Natural killer cell treated with Interleukin-12 subunit alpha and Interleukin-12 subunit beta and Interleukin-15 and Interleukin-18, amount 100 ng/mL, for 72 hours (primary cell): ENCODE data around the gene IGFL3. TPM values are rescaled to one million over a fixed set of nuclear protein-coding genes. Genes with fewer than 3 reads are reported as not detected.
"Not testable (repeated sequence)": the region's sequence is repeated elsewhere in the genome, so short reads cannot be mapped to it uniquely, and the experiment has no call there.

Experiments
- ATAC-seq, 2 donors: fragments of 150-1000 bp; cut with Tn5 transposase in 1 of 2; sonication (Bioruptor Pico), chemical (Tn5 transposase) in 1 of 2; 2 replicates each; pipeline ENCODE4 v1.10.0; 2021
- DNase-seq: peaks from one replicate; pipeline ENCODE4 v3.0.0; 2022; ENCODE audit warnings: low spot score
- H3K27ac Mint-ChIP-seq, 2 donors: 1 replicate in 1 of 2; 2 replicates in 1 of 2; pipeline ENCODE4 v1.8.0; 2022; ENCODE audit warnings: mixed read lengths in 2 of 2, mild to moderate bottlenecking in 1 of 2, moderate library complexity in 1 of 2
- H3K27me3 Mint-ChIP-seq, 2 donors: 1 replicate in 1 of 2; 2 replicates in 1 of 2; pipeline ENCODE4 v1.8.0; 2022; ENCODE audit warnings: mixed read lengths in 2 of 2
- H3K36me3 Mint-ChIP-seq: one replicate; pipeline ENCODE4 v1.8.0; 2022; ENCODE audit warnings: mixed read lengths
- H3K4me1 Mint-ChIP-seq, 2 donors: 1 replicate in 1 of 2; 2 replicates in 1 of 2; pipeline ENCODE4 v1.8.0; 2022; ENCODE audit warnings: low read depth in 2 of 2, mixed read lengths in 2 of 2, mild to moderate bottlenecking in 1 of 2
- H3K4me3 Mint-ChIP-seq: one replicate; pipeline ENCODE4 v1.8.0; 2022; ENCODE audit warnings: mixed read lengths
- H3K9me3 Mint-ChIP-seq: 2 replicates; pipeline ENCODE4 v1.8.0; 2022; ENCODE audit warnings: mixed read lengths
- total RNA-seq, 2 donors: library from RNA; stranded (reverse); gene quantifications; one replicate each; pipeline ENCODE4 v1.2.3, GENCODE V29; 2022

IGFL3 gene
- total RNA-seq, 2 donors from 2014 or later, result not detected

DNA sequence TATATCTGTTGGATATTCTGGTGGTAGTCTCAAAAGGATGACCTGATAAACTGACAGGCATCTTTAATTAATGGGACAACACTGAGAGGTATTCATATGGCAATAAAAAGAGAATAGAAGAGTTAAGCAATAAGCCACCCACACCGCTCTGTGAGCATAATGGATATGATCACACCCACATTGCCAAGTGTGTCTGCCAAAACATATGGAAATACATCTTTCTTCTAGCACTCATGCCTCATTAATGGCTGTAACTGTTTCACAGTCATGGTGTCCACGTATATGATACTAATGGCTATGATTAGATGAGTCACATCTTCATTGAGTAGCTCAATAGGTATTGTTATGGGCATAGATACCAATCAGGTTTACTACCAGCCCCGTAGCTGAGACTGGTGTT lies 13.1 kb downstream of the IGFL3 start:
- no peak for ATAC-seq
- Mint-ChIP-seq H3K9me3 (no peaks in the 10 kb centered on the region), H3K4me1 (no peaks in the 10 kb centered on the region), H3K4me3 (no peak overlapping the region), H3K27me3 (peaks cover 26 to 33% of the 10 kb centered on the region in 2 donors), H3K36me3 (no peaks in the 10 kb centered on the region), H3K27ac (no peak overlapping the region)
- no peak for DNase-seq

DNA sequence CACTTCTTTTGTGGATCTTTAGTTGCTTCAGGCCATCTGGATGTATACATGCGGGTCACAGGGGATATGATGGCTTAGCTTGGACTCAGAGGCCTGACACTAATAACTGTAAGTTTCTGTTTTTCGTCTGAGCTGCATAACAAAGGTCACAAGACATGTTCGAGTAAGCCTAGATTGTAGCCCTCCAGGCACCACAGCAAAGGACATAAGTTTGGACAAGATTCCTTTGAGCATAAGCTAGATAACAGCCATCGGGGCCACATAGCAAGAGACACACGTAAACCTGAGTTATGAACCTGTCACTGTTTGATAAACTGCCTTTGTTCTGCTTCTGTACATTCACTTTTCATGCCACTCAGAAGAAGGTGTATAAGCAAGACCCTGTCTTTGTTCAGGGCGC lies 14.6 kb downstream of the IGFL3 start:
- Mint-ChIP-seq H3K9me3 (no peaks in the 10 kb centered on the region), H3K36me3 (no peaks in the 10 kb centered on the region), H3K4me3 (no peak overlapping the region), H3K27ac (no peak overlapping the region), H3K4me1 (no peaks in the 10 kb centered on the region), H3K27me3 (peaks cover 20 to 28% of the 10 kb centered on the region in 2 donors)
- no peak for DNase-seq
- no peak for ATAC-seq

- DNase-seq (no peak), ATAC-seq (no peak)
- Mint-ChIP-seq H3K4me3 (no peak overlapping the region), H3K4me1 (no peaks in the 10 kb centered on the region), H3K36me3 (no peaks in the 10 kb centered on the region), H3K27me3 (peaks cover 3 to 10% of the 10 kb centered on the region in 2 donors), H3K9me3 (no peaks in the 10 kb centered on the region), H3K27ac (no peak overlapping the region)
Measured at GRCh38 chr19:46107371-46107770, 17.1 kb downstream of the IGFL3 start.

DNA sequence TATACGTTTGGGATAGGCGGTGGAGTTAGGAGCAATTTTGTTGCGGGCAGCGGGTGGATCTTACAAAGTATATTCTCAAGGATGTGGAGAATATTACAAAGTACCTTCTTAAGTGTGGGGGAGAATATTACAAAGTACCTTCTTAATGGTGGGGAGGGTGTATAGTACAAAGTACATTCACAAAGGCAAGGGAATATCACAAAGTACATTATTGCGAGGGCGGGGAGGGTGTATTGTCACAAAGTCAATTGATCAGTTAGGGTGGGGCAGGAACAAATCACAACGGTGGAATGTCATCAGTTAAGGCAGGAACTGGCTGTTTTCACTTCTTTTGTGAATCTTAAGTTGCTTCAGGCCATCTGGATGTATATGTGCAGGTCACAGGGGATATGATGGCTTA lies 22.2 kb downstream of the IGFL3 start:
- H3K27ac Mint-ChIP-seq, result not testable (repeated sequence)

DNA sequence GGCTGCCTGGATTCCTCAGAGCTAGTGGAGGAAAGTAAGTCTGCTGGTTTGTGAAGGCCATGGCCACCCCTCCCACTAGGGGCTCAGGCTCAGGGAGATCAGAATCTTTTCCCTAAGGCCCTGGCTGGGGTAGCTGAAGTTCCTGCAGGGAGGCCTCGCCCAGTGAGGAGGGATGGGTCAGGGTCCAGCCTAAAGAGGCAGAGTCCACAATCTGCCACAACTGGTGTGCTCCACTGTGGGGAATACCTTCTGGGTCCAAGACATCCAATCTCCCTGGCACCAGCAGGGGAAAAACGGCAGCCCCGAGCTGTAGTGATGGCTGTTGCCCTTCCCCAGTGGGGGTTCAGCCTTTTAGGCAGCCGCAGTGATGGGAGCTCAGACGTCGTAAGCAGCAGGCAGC lies 23.2 kb downstream of the IGFL3 start:
- no peak for ATAC-seq
- Mint-ChIP-seq H3K4me3 (no peak overlapping the region), H3K27me3 (peaks cover 28 to 39% of the 10 kb centered on the region in 2 donors), H3K36me3 (peaks cover 30% of the 10 kb centered on the region), H3K4me1 (no peaks in the 10 kb centered on the region), H3K9me3 (peaks cover 7% of the 10 kb centered on the region), H3K27ac (no peak overlapping the region)
- DNase-seq, result no peak

More for the DNA sequence above, 22.2 kb downstream of the IGFL3 start:
- H3K4me3 Mint-ChIP-seq, H3K9me3 Mint-ChIP-seq, ATAC-seq, DNase-seq, H3K4me1 Mint-ChIP-seq: not testable (repeated sequence)
- peaks cover 20% of the 10 kb centered on the region for H3K36me3 Mint-ChIP-seq
- H3K27me3 Mint-ChIP-seq, result peaks cover 17 to 28% of the 10 kb centered on the region in 2 donors

GRCh38 chr19:46100344-46100743 lies 24.1 kb downstream of the IGFL3 start:
- no peak for ATAC-seq
- no peaks in the 10 kb centered on the region for H3K4me1 Mint-ChIP-seq
- H3K27ac Mint-ChIP-seq, result no peak overlapping the region
- peaks cover 30% of the 10 kb centered on the region for H3K36me3 Mint-ChIP-seq
- no peak for DNase-seq
- H3K27me3 Mint-ChIP-seq, result peaks cover 33 to 47% of the 10 kb centered on the region in 2 donors
- peaks cover 7% of the 10 kb centered on the region for H3K9me3 Mint-ChIP-seq
- H3K4me3 Mint-ChIP-seq, result no peak overlapping the region

GRCh38 chr19:46090444-46090843 lies 34.0 kb downstream of the IGFL3 start:
- DNase-seq (no peak), ATAC-seq (no peak)
- Mint-ChIP-seq H3K27ac (no peak overlapping the region), H3K27me3 (peaks cover 37 to 71% of the 10 kb centered on the region in 2 donors), H3K36me3 (peaks cover 27% of the 10 kb centered on the region), H3K4me3 (no peak overlapping the region), H3K9me3 (peaks cover 12% of the 10 kb centered on the region), H3K4me1 (no peaks in the 10 kb centered on the region)

- no peak overlapping the region for H3K27ac Mint-ChIP-seq
- H3K36me3 Mint-ChIP-seq, result peaks cover 37% of the 10 kb centered on the region
- ATAC-seq (no peak), DNase-seq (no peak)
- H3K4me1 Mint-ChIP-seq, result no peaks in the 10 kb centered on the region
- H3K9me3 Mint-ChIP-seq, result peaks cover 15% of the 10 kb centered on the region
- H3K4me3 Mint-ChIP-seq, result no peak overlapping the region
- H3K27me3 Mint-ChIP-seq, result peaks cover 40 to 69% of the 10 kb centered on the region in 2 donors
Measured at GRCh38 chr19:46089432-46089831, 35.1 kb downstream of the IGFL3 start.

GRCh38 chr19:46088101-46088500 lies 36.4 kb downstream of the IGFL3 start:
- H3K27me3 Mint-ChIP-seq, result peaks cover 44 to 70% of the 10 kb centered on the region in 2 donors
- no peaks in the 10 kb centered on the region for H3K4me1 Mint-ChIP-seq
- no peak overlapping the region for H3K4me3 Mint-ChIP-seq
- DNase-seq (no peak), ATAC-seq (no peak)
- peaks cover 15% of the 10 kb centered on the region for H3K9me3 Mint-ChIP-seq
- H3K27ac Mint-ChIP-seq, result no peak overlapping the region
- peaks cover 37% of the 10 kb centered on the region for H3K36me3 Mint-ChIP-seq

- ATAC-seq (no peak), DNase-seq (no peak)
- Mint-ChIP-seq H3K9me3 (peaks cover 15% of the 10 kb centered on the region), H3K4me3 (no peak overlapping the region), H3K4me1 (peaks cover 0 to 3% of the 10 kb centered on the region in 2 donors), H3K27me3 (peaks cover 54 to 88% of the 10 kb centered on the region in 2 donors), H3K36me3 (peaks cover 37% of the 10 kb centered on the region), H3K27ac (no peak overlapping the region)
Measured at GRCh38 chr19:46085888-46086287, 38.6 kb downstream of the IGFL3 start.

GRCh38 chr19:46082728-46083050 lies 41.8 kb downstream of the IGFL3 start:
- Mint-ChIP-seq H3K4me3 (no peak overlapping the region), H3K9me3 (peaks cover 12% of the 10 kb centered on the region), H3K4me1 (peaks cover 0 to 6% of the 10 kb centered on the region in 2 donors), H3K36me3 (peaks cover 27% of the 10 kb centered on the region), H3K27ac (no peak overlapping the region), H3K27me3 (peaks cover 56 to 83% of the 10 kb centered on the region in 2 donors)
- no peak for DNase-seq
- no peak for ATAC-seq

- peaks cover 61 to 88% of the 10 kb centered on the region in 2 donors for H3K27me3 Mint-ChIP-seq
- peaks cover 27% of the 10 kb centered on the region for H3K36me3 Mint-ChIP-seq
- peaks cover 0 to 7% of the 10 kb centered on the region in 2 donors for H3K4me1 Mint-ChIP-seq
- ATAC-seq (peak in 1 of 2 donors; percentile 17), DNase-seq (no peak)
- peaks cover 12% of the 10 kb centered on the region for H3K9me3 Mint-ChIP-seq
- H3K27ac Mint-ChIP-seq, result no peak overlapping the region
- H3K4me3 Mint-ChIP-seq, result no peak overlapping the region
Measured at GRCh38 chr19:46081928-46082727, 42.4 kb downstream of the IGFL3 start.

- H3K27me3 Mint-ChIP-seq, result peaks cover 67 to 91% of the 10 kb centered on the region in 2 donors
- H3K4me1 Mint-ChIP-seq, result peaks cover 0 to 8% of the 10 kb centered on the region in 2 donors
- H3K27ac Mint-ChIP-seq, result no peak overlapping the region
- peaks cover 4% of the 10 kb centered on the region for H3K9me3 Mint-ChIP-seq
- no peak for ATAC-seq
- no peak for DNase-seq
- H3K4me3 Mint-ChIP-seq, result no peak overlapping the region
- H3K36me3 Mint-ChIP-seq, result peaks cover 12% of the 10 kb centered on the region
Measured at GRCh38 chr19:46080561-46080960, 43.9 kb downstream of the IGFL3 start.

DNA sequence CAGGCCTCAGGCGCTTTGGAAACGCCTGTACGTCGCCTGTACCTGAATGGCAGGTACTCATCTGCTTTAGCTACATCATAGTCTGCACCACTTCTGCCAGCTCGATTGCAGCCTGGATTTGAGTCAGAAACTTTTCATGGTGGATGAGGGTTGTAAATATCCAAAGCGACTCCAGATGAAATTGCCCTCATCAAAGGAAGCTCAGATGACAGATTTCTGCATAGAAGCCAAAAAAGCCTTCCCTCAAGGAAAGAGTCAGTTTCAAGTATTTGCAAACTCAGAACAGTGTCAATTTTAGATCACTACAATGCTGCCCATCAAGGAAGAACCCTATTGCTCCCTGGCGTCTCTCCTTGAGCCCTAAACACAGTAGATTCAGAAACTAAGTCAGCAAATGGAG lies 44.9 kb downstream of the IGFL3 start:
- Mint-ChIP-seq H3K4me3 (no peak overlapping the region), H3K4me1 (peaks cover 0 to 8% of the 10 kb centered on the region in 2 donors), H3K36me3 (peaks cover 2% of the 10 kb centered on the region), H3K27ac (no peak overlapping the region), H3K9me3 (no peaks in the 10 kb centered on the region), H3K27me3 (peaks cover 68 to 86% of the 10 kb centered on the region in 2 donors)
- DNase-seq (no peak), ATAC-seq (no peak)
